Measurements from ENCODE around the gene PRICKLE2. TPM values are rescaled to one million over a fixed set of nuclear protein-coding genes. Genes with fewer than 3 reads are reported as not detected.

Gene PRICKLE2
- total and polyA plus RNA-seq, 3 donors from 2014 or later: 5.5 to 10.1 (median 9.1) TPM

DNA sequence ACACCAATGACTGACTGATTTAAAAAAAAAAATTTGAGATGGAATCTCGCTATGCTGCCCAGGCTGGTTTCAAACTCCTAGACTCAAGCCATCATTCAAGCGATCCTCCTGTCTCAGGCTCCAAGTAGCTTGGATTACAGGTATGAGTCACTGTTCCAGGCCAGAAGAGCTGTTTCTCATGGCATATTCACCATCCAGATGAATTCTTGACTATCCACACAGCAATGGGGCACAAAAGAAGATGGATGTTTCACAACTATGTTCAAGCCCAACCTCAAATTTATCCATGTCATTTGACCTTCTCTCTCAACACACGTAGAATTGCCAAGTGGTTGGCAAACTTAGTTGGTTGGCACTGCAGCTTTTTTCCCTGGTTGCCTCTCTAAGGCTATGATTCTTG lies 40.6 kb downstream of the PRICKLE2 start:
- Histone ChIP-seq H3K4me1 (peaks cover 8% of the 10 kb centered on the region), H3K27ac (no peak overlapping the region), H3K9me3 (no peaks in the 10 kb centered on the region), H3K4me3 (no peak overlapping the region), H3K36me3 (ENCODE audit: low read depth, missing control alignments) (no peaks in the 10 kb centered on the region), H3K27me3 (no peaks in the 10 kb centered on the region)
- TF ChIP-seq CTCF (IDR thresholded peaks at IDR 0.05) (no peak), POLR2A (IDR thresholded peaks at IDR 0.05) (no peak)
- WGBS, 2 donors: 84 to 85% methylated on average over 3 of the region's 3 CpGs
- no peak for DNase-seq
- intact Hi-C loops (cut with DNase I; ENCODE audit: low total_unique reads): no loop called here

- Histone ChIP-seq H3K27ac (no peak overlapping the region), H3K36me3 (ENCODE audit: low read depth, missing control alignments) (no peaks in the 10 kb centered on the region), H3K9me3 (no peaks in the 10 kb centered on the region), H3K4me3 (no peak overlapping the region), H3K4me1 (no peaks in the 10 kb centered on the region), H3K27me3 (no peaks in the 10 kb centered on the region)
- intact Hi-C loops (cut with DNase I; ENCODE audit: low total_unique reads): no loop called here
- DNase-seq: no peak
- TF ChIP-seq CTCF (IDR thresholded peaks at IDR 0.05): no peak
- TF ChIP-seq POLR2A (IDR thresholded peaks at IDR 0.05): no peak
- 88 to 95% methylated on average over 1 of the region's 1 CpG for WGBS, 2 donors
These were observed 45.4 kb downstream of the PRICKLE2 start for GRCh38 chr3:64179860-64180259.

GRCh38 chr3:64179249-64179648 lies 46.0 kb downstream of the PRICKLE2 start:
- no peak overlapping the region for H3K27ac ChIP-seq

DNA sequence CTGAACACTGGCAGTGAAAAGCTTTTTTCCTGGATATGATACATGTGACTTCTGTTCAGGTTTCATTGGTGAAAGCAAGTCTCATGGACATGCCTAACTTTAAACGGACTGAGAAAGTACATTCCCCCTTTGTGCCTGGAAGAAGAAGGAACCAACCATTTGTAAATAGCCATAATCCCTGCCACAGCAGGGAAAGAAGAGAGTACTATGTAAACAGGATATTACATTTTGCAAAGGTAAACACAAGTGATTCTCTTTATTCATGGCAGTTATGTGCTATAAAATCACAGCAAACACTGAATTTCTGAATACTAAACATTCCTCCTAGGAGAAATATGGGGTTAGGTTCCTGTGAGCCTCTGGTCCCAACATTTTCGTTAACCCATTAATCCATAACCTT lies 46.8 kb downstream of the PRICKLE2 start:
- Histone ChIP-seq H3K4me1 (no peaks in the 10 kb centered on the region), H3K27me3 (no peaks in the 10 kb centered on the region), H3K36me3 (ENCODE audit: low read depth, missing control alignments) (no peaks in the 10 kb centered on the region), H3K4me3 (no peak overlapping the region), H3K27ac (no peak overlapping the region), H3K9me3 (no peaks in the 10 kb centered on the region)
- intact Hi-C loops (cut with DNase I; ENCODE audit: low total_unique reads): no loop called here
- TF ChIP-seq CTCF (IDR thresholded peaks at IDR 0.05) (no peak), POLR2A (IDR thresholded peaks at IDR 0.05) (no peak)
- DNase-seq: no peak
- WGBS, 2 donors: 87 to 88% methylated on average over 2 of the region's 2 CpGs

More at GRCh38 chr3:64179249-64179648, 46.0 kb downstream of the PRICKLE2 start:
- Histone ChIP-seq H3K4me1 (no peaks in the 10 kb centered on the region), H3K27me3 (no peaks in the 10 kb centered on the region), H3K4me3 (no peak overlapping the region), H3K36me3 (ENCODE audit: low read depth, missing control alignments) (no peaks in the 10 kb centered on the region), H3K9me3 (no peaks in the 10 kb centered on the region)
- TF ChIP-seq CTCF (IDR thresholded peaks at IDR 0.05): no peak
- TF ChIP-seq POLR2A (IDR thresholded peaks at IDR 0.05): no peak
- WGBS, 2 donors: 95 to 98% methylated on average over 4 of the region's 4 CpGs
- DNase-seq: no peak
- intact Hi-C loops (cut with DNase I; ENCODE audit: low total_unique reads): no loop called here

GRCh38 chr3:64176461-64176996 lies 48.7 kb downstream of the PRICKLE2 start:
- Histone ChIP-seq H3K36me3 (ENCODE audit: low read depth, missing control alignments) (no peaks in the 10 kb centered on the region), H3K4me3 (no peak overlapping the region), H3K27ac (no peak overlapping the region), H3K4me1 (no peaks in the 10 kb centered on the region), H3K27me3 (no peaks in the 10 kb centered on the region), H3K9me3 (no peaks in the 10 kb centered on the region)
- 89 to 92% methylated on average over 4 of the region's 4 CpGs for WGBS, 2 donors
- intact Hi-C loops (cut with DNase I; ENCODE audit: low total_unique reads): no loop called here
- no peak for DNase-seq
- TF ChIP-seq POLR2A (IDR thresholded peaks at IDR 0.05) (no peak), CTCF (IDR thresholded peaks at IDR 0.05) (no peak)

All from testis (tissue), 3 donors.